K562 treated with DMSO at 1 percent for 24 hours (cell line): ENCODE data around the gene CRPPA. TPM values are rescaled to one million over a fixed set of nuclear protein-coding genes. Genes with fewer than 3 reads are reported as not detected.

Experiments
- total RNA-seq: library from RNA; unstranded; fragments of 300-600 nt; gene quantifications from 2 replicates; pipeline ENCODE4 v1.2.3, GENCODE V29; 2022; ENCODE audit warnings: low read depth; ENCODE audit not compliant: insufficient read depth

CRPPA gene
- total RNA-seq, result 3.0 and 3.3 TPM in 2 replicates

GRCh38 chr7:16421333-16422102 lies at the start of gene CRPPA:
CRPPA (minus strand) TSS chr7:16421538; CDS start chr7:16421322, 216 bp downstream.

GRCh38 chr7:16465469-16466361 lies 44.4 kb upstream of the CRPPA start, which contains the start of gene SOSTDC1:
SOSTDC1 (minus strand) TSS chr7:16465738; CDS start chr7:16465668, 70 bp downstream.

Other genes with a start within 250 kb of the CRPPA start
- 20.3 and 24.6 TPM in 2 replicates for gene SOSTDC1, start 44.2 kb upstream of the CRPPA start, total RNA-seq
- gene LRRC72, start 105.3 kb upstream of the CRPPA start, total RNA-seq, result not detected in 2 replicates
- gene ANKMY2, start 224.2 kb upstream of the CRPPA start, total RNA-seq, result 25.8 and 29.7 TPM in 2 replicates
- gene BZW2, start 224.6 kb upstream of the CRPPA start, total RNA-seq, result 48.8 and 52.0 TPM in 2 replicates